ENCODE measurements around the gene TLE2.

DNA sequence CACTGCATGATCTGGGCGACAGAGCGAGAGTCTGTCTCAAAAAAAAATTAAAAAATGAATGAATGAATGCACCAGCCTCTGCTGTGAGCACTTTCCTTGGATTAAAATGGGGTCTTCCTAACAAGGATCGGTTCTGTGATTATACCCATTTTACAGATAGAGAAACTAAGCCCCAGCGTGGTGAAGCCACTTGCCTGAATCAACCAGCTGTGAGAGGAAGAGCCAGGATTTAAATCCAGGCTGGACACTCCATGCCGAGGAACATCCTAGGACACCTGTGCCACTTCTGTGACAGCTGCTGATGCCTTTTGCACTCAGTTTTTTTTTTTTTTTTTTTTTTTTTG, 19.1 kb upstream of the TLE2 start:
- TF ChIP-seq, protein P1, sequence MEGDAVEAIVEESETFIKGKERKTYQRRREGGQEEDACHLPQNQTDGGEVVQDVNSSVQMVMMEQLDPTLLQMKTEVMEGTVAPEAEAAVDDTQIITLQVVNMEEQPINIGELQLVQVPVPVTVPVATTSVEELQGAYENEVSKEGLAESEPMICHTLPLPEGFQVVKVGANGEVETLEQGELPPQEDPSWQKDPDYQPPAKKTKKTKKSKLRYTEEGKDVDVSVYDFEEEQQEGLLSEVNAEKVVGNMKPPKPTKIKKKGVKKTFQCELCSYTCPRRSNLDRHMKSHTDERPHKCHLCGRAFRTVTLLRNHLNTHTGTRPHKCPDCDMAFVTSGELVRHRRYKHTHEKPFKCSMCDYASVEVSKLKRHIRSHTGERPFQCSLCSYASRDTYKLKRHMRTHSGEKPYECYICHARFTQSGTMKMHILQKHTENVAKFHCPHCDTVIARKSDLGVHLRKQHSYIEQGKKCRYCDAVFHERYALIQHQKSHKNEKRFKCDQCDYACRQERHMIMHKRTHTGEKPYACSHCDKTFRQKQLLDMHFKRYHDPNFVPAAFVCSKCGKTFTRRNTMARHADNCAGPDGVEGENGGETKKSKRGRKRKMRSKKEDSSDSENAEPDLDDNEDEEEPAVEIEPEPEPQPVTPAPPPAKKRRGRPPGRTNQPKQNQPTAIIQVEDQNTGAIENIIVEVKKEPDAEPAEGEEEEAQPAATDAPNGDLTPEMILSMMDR (conservative IDR thresholded peaks at IDR 0.05): no peak
- no peak for TF ChIP-seq EZH2 (IDR thresholded peaks at IDR 0.05; ENCODE audit: low read depth)

Data from PC-9 (cell line).